Measurements from ENCODE around the gene ING4. TPM values are rescaled to one million over a fixed set of nuclear protein-coding genes. Genes with fewer than 3 reads are reported as not detected.
A peak's percentile ranks its signal among the peaks of the same experiment; 100 is the strongest.

The ING4 gene
- total RNA-seq, 1 experiment from 2014 or later, result 33.0 TPM

DNA sequence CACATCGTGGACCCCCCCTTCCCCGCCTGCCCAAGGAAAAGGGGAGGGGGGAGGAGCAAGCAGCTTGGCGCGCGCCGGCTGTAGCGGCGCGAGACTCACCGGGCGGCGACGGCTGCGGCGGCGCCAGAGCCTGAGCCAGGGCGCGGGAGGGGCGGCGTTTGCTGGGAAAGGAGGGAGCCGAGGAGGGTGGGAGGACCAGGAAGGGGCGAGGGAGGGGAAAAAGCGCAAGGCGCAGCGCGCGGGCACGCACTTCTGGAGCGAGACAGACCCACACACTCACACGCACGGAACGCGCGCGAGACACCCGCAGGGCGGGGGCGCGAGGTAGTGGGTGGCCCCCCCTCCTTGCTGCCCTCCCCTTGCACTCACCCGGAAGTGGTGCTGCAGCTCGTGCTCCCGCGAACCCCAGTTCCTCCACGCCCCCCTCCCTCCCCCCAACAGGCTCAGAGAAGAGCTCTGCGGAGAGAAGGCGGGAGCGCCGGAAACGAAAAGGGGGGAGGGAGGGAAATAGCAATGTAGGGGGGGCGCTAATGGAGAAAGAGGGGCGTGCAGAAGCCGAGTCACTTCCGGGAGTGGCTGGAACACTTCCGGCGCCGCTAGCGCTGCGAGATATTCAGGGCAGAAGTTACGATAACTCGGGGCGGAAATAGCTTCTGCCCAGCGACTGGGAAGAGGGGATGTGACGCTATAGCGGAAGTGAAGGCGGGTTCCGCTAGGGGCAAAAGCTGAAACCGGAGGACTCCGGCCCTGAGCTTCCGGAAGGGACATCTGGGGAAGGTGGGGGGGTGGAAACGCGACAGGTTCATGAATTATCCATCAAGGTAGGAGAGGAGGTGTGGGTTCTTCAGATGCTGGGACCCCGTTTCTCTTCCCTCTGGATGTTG lies 26.3 kb upstream of the ING4 start, which contains the start of gene ZNF384:
Gene ZNF384 (minus strand): TSS at position 377 of the 884 bp plus-strand sequence. CDS start 9,855 bp downstream, outside the sequence.
- peak; percentile 100 for DNase-seq (ENCODE audit: low spot score)
- in situ Hi-C loops (cut with HindIII; ENCODE audit: low sequenced_read_pairs), result no loop called here

DNA sequence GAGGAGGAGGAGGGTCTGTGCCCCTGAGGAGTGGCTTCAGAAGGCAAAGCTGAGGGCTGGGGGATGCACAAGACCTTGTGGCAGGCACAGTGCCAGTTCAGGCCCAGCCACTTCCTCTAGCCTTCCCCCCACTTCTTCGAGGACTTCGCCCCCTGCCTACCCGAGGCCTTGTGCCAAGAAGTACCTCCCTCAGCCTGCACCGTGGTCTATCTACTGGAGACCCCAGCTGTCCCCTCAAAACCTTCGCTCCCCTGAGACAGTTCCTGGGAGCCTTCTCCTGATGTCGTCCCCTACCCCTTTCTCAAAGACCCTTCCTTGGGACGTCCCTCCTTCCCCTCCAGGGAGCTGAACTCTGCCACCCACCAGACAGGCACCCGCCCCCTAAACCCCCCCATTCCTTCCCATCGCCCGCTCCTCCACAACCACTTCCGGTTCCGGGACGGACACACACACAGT lies 25.7 kb upstream of the ING4 start:
- DNase-seq (ENCODE audit: low spot score), result peak; percentile 86
- in situ Hi-C loops (cut with HindIII; ENCODE audit: low sequenced_read_pairs), result no loop called here

- in situ Hi-C loops (cut with HindIII; ENCODE audit: low sequenced_read_pairs), result no loop called here
- no peak for DNase-seq (ENCODE audit: low spot score)
Observed at GRCh38 chr12:6685814-6686213, 22.9 kb upstream of the ING4 start.

GRCh38 chr12:6684609-6685008 lies 21.7 kb upstream of the ING4 start:
- peak; percentile 73 for DNase-seq (ENCODE audit: low spot score)
- in situ Hi-C loops (cut with HindIII; ENCODE audit: low sequenced_read_pairs), result no loop called here

GRCh38 chr12:6676962-6677361 lies 14.0 kb upstream of the ING4 start:
- DNase-seq (ENCODE audit: low spot score), result no peak
- in situ Hi-C loops (cut with HindIII; ENCODE audit: low sequenced_read_pairs), result no loop called here

- in situ Hi-C loops (cut with HindIII; ENCODE audit: low sequenced_read_pairs), result no loop called here
- no peak for DNase-seq (ENCODE audit: low spot score)
Observed at GRCh38 chr12:6672143-6672542, 9.2 kb upstream of the ING4 start.

DNA sequence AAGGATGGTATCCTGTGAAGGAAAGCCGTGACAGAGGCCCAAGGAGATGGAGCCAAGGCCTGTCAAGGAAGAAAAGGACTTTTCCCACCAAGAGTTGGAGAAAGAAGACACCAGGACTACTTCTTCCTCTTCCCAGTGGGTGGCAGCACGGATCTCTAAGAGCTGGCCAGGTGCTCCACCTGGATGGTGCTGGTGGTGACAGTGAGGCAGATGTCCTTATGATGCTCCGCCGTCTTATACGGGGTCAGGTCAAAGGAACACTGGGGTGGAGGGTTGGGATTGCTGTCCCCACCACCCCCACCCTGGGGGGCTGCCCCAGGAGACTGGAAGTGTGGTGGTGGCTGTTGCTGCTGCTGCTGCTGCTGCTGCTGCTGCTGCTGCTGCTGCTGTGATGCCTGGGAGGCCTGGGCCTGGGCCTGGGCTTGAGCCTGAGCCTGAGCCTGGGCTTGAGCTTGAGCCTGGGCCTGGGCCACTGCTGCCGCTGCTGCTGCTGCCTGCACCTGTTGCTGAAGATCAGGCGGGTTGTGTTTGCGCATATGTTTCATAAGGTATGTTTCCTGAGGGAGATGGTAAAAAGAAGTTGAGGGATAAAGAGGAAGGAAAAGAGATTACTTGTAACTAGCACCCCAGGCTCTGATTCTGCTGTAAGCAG lies 4.8 kb upstream of the ING4 start:
- in situ Hi-C loops (cut with HindIII; ENCODE audit: low sequenced_read_pairs), result no loop called here
- peak; percentile 17 for DNase-seq (ENCODE audit: low spot score)

- in situ Hi-C loops (cut with HindIII; ENCODE audit: low sequenced_read_pairs), result no loop called here
- DNase-seq (ENCODE audit: low spot score), result no peak
Observed at GRCh38 chr12:6666211-6666610, 3.3 kb upstream of the ING4 start.

GRCh38 chr12:6664902-6665301 lies 2.0 kb upstream of the ING4 start:
- in situ Hi-C loops (cut with HindIII; ENCODE audit: low sequenced_read_pairs), result no loop called here
- DNase-seq (ENCODE audit: low spot score), result no peak

DNA sequence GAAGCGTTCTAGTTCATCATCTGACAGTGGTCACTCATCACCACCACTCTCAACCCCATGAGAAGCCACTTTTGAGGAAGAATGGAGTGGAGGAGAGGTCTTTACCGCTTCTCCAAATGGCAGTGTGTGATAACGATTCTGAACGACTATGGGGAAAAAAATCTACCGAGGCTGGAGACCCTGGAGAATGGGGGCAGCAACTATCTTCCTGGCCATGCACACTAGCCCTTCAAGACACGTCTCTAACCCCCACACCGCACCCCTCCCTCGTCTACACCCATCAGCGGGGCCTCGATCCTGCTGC lies 365 bp downstream of the ING4 start:
- in situ Hi-C loops (cut with HindIII; ENCODE audit: low sequenced_read_pairs), result no loop called here
- no peak for DNase-seq (ENCODE audit: low spot score)

GRCh38 chr12:6653987-6654386 lies 8.9 kb downstream of the ING4 start:
- in situ Hi-C loops (cut with HindIII; ENCODE audit: low sequenced_read_pairs), result no loop called here
- DNase-seq (ENCODE audit: low spot score), result no peak

DNA sequence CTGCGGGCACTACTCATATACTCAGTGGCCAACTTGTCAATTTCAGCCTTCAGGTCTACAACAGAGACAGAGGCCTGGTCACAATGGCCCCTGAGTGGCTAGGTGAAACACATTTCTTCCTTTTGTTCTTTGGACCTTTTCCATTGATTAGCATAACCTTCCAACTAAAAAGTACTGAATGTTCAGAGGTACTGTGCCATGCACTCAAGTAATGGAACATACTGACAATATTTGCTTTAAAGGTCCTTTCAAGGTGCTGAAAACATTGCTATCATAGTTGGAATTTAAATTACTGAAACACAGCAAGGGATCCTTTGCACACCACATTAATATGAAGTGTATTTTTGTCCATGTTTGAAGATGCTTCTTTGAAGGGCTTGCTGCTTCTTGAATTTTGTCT lies 9.6 kb downstream of the ING4 start:
- in situ Hi-C loops (cut with HindIII; ENCODE audit: low sequenced_read_pairs), result no loop called here
- no peak for DNase-seq (ENCODE audit: low spot score)

GRCh38 chr12:6652391-6652790 lies 10.5 kb downstream of the ING4 start:
- in situ Hi-C loops (cut with HindIII; ENCODE audit: low sequenced_read_pairs), result no loop called here
- no peak for DNase-seq (ENCODE audit: low spot score)

DNA sequence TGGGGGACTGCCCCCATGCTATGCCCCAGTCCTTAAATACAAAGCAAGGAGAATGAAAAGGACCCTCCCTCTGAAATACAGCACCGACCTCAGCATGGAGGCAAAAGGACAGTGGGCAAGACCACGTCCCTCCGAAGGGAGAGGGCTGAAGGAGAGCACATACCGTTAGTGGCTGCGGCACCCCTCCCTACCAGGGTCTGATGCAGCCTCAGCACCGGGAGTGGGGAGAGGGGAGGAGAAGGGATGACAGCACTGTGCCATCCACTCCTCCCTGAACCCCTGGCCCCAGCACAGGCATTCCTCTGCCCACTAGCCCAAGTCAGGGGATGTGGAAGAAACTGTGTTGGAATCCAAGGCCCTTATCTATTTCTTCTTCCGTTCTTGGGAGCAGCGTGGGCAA lies 12.1 kb downstream of the ING4 start:
- DNase-seq (ENCODE audit: low spot score), result no peak
- in situ Hi-C loops (cut with HindIII; ENCODE audit: low sequenced_read_pairs), result no loop called here

- peak; percentile 92 for DNase-seq (ENCODE audit: low spot score)
- in situ Hi-C loops (cut with HindIII; ENCODE audit: low sequenced_read_pairs), result no loop called here
Observed at GRCh38 chr12:6647083-6647604, 15.8 kb downstream of the ING4 start, which contains the start of gene ACRBP. TSS of gene ACRBP (minus strand) at chr12:6647432. CDS start at chr12:6647366, 66 bp downstream.

- in situ Hi-C loops (cut with HindIII; ENCODE audit: low sequenced_read_pairs), result no loop called here
- DNase-seq (ENCODE audit: low spot score), result peak; percentile 61
Observed at GRCh38 chr12:6646276-6647082, 16.4 kb downstream of the ING4 start.

GRCh38 chr12:6644903-6645302 lies 18.0 kb downstream of the ING4 start:
- in situ Hi-C loops (cut with HindIII; ENCODE audit: low sequenced_read_pairs), result no loop called here
- no peak for DNase-seq (ENCODE audit: low spot score)

GRCh38 chr12:6644257-6644596 lies 18.7 kb downstream of the ING4 start:
- in situ Hi-C loops (cut with HindIII; ENCODE audit: low sequenced_read_pairs), result no loop called here
- no peak for DNase-seq (ENCODE audit: low spot score)

- in situ Hi-C loops (cut with HindIII; ENCODE audit: low sequenced_read_pairs), result no loop called here
- DNase-seq (ENCODE audit: low spot score), result no peak
Observed at GRCh38 chr12:6643569-6644256, 19.2 kb downstream of the ING4 start.

Data from G401 (cell line).